ENCODE results near the gene ARHGAP8. TPM values are rescaled to one million over a fixed set of nuclear protein-coding genes. Genes with fewer than 3 reads are reported as not detected.

ARHGAP8 gene
- total and polyA plus RNA-seq, 2 of the 13 experiments (the other 11 are each of a cell fraction or from before 2014, with no cell fraction given): 0.07 TPM; not detected in 1

- TF ChIP-seq CSRNP2 (CRISPR knock-in tag; conservative IDR thresholded peaks at IDR 0.05; ENCODE audit: low read depth) (no peak), SIN3B (IDR thresholded peaks at IDR 0.05; ENCODE audit: low read length) (no peak), HMGA1 (CRISPR knock-in tag; conservative IDR thresholded peaks at IDR 0.05) (no peak), ZNF800 (CRISPR knock-in tag; IDR thresholded peaks at IDR 0.05) (no peak), ZNF720 (CRISPR knock-in tag; IDR thresholded peaks at IDR 0.05) (no peak), POLR2G (IDR thresholded peaks at IDR 0.05; ENCODE audit: low read depth, low read length) (peak; percentile 53; the same call in 1 of the 2 replicates), BATF2 (CRISPR knock-in tag; IDR thresholded peaks at IDR 0.05) (no peak), ZNF367 (CRISPR knock-in tag; IDR thresholded peaks at IDR 0.05; ENCODE audit: borderline replicate concordance) (no peak), PATZ1 (CRISPR knock-in tag; IDR thresholded peaks at IDR 0.05) (no peak), NFATC3 (CRISPR knock-in tag; IDR thresholded peaks at IDR 0.05) (no peak), CREB1 (IDR thresholded peaks at IDR 0.05) (peak; percentile 21; the same call in 1 of the 2 replicates), CREB1 (CRISPR knock-in tag; IDR thresholded peaks at IDR 0.05) (no peak), FOXP1 (IDR thresholded peaks at IDR 0.05) (no peak), FOXP1 (CRISPR knock-in tag; IDR thresholded peaks at IDR 0.05) (no peak), ZBTB42 (CRISPR knock-in tag; IDR thresholded peaks at IDR 0.05) (no peak), ZNF280D (CRISPR knock-in tag; IDR thresholded peaks at IDR 0.05) (no peak), ZNF24 (IDR thresholded peaks at IDR 0.05) (no peak), AGO2 (optimal IDR thresholded peaks at IDR 0.05; ENCODE audit: low read depth, low read length) (peak; percentile 16), ATF3 (CRISPR knock-in tag; IDR thresholded peaks at IDR 0.05) (no peak), BHLHE40 (IDR thresholded peaks at IDR 0.05; ENCODE audit: low read length) (peak; percentile 67), PHF21A (CRISPR knock-in tag; IDR thresholded peaks at IDR 0.05) (no peak)
Observed at GRCh38 chr22:44738347-44738715, 14.0 kb upstream of the ARHGAP8 start (continued).
